Erythroblast (primary cell): Measurements from ENCODE around the gene CCDC51.

Experiments
- GATA1 ChIP-seq: IDR thresholded peaks from 2 replicates; pipeline ENCODE4 v1.6.1; 2011; ENCODE audit warnings: low read depth, mild to moderate bottlenecking, control low read depth, low read length, moderate library complexity
- POLR2A ChIP-seq: IDR thresholded peaks from 2 replicates; pipeline ENCODE4 v1.6.1; 2011; ENCODE audit warnings: mild to moderate bottlenecking, low read length

DNA sequence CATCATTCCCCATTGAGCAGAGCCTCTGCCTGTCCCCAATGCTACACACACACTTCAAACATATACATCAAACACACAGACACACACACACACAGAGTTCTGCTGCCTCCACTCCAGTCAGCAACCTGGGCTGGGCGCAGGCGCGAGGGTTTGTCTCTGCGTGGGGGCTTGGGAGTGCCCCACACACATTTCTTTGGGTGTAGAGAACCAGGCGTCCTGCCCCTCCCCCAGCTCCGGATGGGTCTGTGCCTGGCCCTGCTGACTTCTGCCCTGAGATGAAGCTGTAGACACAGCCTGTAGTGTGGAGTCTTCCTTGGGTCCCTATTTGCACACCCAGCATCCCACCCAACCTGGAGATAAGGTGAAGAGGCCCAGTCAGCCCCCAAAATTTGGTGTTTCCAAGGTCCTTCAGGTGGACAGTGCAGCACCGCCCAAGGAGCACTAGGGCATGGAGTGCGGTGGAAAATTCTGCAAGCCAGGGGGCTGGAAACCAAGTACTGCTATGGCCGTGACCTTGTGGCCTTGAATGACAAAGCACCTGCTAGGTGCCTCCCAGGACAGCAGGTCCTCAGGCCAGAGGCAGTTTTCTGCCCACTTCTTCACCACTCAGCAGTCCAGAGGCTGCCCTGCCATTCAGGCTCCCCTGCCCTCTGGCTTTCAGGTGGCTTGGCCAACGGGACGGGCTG, 41.1 kb downstream of the CCDC51 start:
- TF ChIP-seq POLR2A, result no peak
- TF ChIP-seq GATA1, result no peak
